ENCODE measurements around the gene FARSA.

The FARSA gene

GRCh38 chr19:12888006-12888603 is 45.4 kb downstream of the FARSA start:
- no peak for DNase-seq

DNA sequence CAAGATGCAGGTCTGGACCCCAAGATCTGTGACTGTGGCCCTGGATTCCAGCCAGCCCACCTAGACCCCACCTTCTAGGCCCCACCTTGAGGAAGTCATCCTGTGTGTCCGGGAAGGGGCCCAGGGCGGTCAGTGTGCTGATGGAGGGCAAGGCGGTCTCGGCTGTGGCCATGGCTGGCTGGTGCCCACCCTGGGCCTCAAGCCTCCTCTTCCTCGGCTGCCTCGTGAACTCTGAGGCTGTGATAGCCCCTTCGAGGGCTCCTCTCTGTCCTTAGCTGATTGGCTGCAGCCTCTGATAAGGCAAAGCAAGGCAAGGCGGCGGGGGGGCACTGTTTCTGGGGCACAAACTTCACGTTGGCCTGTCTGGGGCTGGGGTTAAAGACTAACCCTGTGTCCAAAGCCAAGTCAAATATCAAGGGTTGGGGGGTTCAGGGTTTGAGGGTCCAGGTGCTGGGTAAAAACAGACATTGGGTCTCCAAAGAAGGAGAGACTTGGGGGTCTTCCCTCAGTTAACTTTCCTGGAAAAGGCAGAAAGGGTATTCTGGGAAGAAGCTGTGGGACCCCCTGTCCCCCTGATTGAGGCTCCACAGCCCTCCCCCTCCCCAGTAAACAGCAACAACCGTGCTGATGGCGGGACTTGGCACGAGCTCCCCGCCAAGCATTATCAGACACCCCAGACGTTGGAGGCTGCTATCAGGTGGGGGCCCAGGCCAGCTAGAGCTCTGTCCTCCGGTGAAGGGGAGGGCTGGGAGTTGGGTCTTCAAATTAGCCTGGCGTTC is 46.4 kb downstream of the FARSA start, which contains the start of gene KLF1:
Gene KLF1, minus strand, starts transcription at position 233 of the 779 bp plus-strand sequence. Its CDS starts 61 bp downstream, at position 172.
- no peak for DNase-seq

- DNase-seq, result no peak
Measured at GRCh38 chr19:12886651-12886968, 46.9 kb downstream of the FARSA start.

- no peak for DNase-seq
Measured at GRCh38 chr19:12885749-12886650, 47.5 kb downstream of the FARSA start.

- no peak for DNase-seq
Measured at GRCh38 chr19:12884926-12885748, 48.4 kb downstream of the FARSA start.

GRCh38 chr19:12884627-12884925 is 48.9 kb downstream of the FARSA start:
- no peak for DNase-seq

DNA sequence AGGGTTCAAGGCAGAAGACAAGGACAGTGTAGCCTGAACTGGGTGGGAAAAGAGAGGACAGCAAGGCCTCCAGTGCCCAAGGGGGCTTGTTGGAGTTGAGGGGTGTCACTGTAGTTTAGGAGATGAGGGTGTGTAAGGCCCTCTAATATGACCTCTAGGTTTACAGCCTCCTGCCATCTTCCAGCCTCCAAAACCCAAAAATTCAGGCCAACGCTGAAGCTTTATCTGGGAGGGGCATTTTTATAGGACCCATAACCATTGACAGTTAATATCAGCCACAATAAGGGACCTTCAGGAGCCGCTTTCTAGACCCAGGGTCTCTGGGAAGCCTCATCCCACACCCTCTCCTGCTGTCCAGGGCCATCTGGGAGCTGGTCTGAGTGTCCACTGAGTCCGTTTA is 49.3 kb downstream of the FARSA start:
- no peak for DNase-seq

DNA sequence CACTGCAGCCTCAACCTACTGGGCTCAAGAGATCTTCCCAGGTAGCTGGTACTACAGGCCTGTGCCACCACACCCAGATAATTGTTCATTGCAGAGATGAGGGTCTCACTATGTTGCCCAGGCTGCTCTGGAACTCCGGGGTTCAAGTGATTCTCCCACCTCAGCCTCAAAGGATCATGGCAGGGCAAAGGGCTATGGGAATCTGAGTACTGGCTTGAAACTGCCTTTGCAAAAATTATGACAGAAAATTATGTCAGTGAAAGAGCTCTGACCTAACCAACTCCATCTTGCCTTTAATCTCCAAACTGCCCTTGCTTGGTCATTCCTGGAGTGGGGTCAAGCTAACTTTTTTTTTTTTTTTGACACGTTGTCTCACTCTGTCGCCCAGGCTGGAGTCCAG is 50.9 kb downstream of the FARSA start:
- DNase-seq, result no peak

DNA sequence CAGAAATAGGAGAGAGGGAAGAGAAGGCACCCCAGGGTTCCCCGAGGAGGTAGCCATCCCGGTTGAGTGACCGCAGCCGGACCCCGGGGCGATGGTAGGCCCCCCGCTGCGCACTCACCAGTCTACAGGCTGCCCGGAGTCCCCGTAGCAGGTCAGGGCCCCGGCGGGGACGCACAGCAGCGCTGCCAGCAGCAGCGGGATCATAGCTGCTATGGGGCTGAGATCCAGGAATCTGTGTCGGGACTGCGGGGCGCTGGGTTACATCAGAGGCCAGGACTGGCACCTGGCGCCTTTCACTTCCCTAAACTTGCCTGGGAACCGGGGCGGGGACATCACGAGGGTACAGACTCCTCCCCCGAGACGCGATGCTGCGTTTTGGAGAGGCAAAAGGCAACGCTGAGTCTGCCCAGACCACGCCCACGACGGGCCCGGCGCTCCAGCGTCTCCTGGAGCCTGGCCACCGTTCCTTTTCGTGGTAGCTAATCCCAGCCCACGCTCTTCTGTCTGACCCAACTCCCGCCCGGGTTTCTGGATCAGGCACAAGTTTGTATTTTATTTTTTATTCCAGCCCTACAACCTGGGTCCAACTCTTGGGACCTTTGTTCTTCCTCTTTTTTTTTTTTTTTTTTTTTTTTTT is 52.2 kb downstream of the FARSA start, which contains the start of gene DNASE2:
Gene DNASE2, minus strand, starts transcription at position 278 of the 637 bp plus-strand sequence. Its CDS starts 74 bp downstream, at position 204.
- peak; percentile 72 for DNase-seq

DNA sequence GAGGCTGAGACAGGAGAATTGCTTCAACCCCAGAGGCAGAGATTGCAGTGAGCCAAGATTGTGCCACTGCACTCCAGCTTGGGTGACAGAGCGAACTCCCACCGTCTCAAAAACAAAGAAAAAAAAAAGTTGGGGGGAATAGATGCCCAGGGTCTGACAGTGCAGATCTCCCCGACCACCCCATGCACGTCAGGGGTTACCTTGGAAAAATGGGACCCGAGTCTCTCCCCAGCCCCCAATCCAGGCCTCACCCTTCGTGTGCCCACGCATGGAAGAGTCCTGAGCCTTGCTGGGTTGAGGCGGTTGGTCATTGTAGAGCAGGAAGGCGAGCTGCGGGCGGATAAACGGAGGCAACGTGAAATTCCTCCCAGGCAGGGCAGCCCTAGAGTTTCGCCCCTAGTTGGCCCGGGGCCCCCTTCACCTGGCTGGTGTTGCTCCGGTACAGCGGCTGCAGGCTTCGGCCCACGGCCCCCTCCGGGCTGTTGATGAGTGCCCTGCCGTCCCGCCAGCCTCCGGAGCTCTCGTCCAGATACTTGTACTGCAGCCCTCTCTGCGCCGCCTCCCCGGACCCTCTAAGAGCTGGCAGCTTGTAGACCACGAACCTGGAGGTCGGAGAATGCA is 52.9 kb downstream of the FARSA start:
- DNase-seq, result no peak

DNA sequence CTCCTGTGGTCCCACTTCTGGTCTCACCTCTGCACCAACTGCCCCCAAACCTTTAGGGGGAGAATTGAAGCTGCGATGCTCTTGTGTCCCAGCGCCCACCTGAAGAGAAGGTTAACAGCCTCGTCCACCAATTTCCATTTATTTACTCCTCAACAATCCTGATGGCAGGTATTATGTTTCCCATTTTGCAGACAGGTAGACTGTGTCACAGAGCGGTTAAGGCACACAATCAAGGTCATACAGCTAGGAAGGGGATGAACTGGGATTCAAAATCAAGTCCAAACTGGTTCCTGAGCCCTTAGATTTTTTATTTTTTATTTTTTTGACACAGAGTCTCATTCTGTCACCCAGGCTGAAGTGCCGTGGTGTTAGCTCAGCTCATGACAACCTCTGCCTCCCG is 58.4 kb downstream of the FARSA start:
- DNase-seq, result no peak

- no peak for DNase-seq
Measured at GRCh38 chr19:12873891-12874745, 59.4 kb downstream of the FARSA start.

DNA sequence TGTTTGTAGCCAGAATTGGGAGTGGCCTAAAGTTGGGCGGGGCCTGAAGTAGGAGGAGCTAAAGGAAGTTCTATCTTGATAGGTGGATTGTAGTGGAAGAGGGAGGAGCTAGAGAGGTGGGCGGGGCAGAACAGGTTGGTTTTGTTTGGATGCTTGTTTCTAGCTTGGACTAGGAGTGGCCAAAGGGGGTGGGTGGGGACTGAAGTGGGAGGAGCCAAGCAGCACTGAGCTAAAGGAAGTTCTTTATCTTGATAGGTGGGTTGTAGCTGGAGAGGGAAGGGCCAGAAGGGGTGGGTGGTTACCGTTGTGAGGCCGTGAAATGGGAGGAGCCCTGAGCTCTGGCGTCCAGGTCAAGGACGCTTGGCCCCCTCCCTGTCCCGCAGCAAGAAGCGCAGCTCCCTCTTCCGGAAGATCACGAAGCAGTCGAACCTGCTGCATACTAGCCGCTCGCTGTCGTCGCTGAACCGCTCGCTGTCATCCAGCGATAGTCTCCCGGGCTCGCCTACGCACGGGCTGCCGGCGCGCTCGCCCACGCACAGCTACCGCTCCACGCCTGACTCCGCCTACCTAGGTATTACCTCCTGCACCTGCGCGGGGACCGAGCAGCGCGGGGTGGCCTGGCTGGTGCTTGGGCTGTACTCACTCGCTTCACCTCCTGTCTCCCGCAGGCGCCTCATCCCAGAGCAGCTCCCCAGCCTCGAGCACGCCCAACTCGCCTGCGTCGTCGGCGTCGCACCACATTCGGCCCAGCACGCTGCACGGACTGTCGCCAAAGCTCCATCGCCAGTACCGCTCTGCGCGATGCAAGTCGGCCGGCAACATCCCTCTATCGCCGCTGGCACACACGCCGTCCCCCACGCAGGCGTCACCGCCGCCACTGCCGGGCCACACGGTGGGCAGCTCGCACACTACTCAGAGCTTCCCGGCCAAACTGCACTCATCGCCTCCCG is 60.3 kb downstream of the FARSA start:
- no peak for DNase-seq
